Stomach (tissue), 9 donors: ENCODE measurements around the gene GAD1. TPM values are rescaled to one million over a fixed set of nuclear protein-coding genes. Genes with fewer than 3 reads are reported as not detected.

Source experiments
- DNase-seq, 2 donors: peaks; one replicate each; pipeline versions ENCODE4 v3.0.0 to v3.0.0-alpha.2; 2013 to 2019
- H3K27ac ChIP-seq, 5 donors: fragments of 200-600 bp in 4 of 5; sonication (generic) in 4 of 5; one replicate each; pipeline ENCODE4 v1.5.1; 2013 to 2019; ENCODE audit warnings: mild to moderate bottlenecking in 1 of 5, moderate library complexity in 1 of 5
- H3K27me3 ChIP-seq, 3 donors: fragments of 200-600 bp; sonication (generic); one replicate each; pipeline ENCODE4 v1.5.1; 2017 to 2019; ENCODE audit warnings: mixed run types in 1 of 3
- H3K36me3 ChIP-seq, 4 donors: fragments of 200-600 bp; sonication (generic); 1 replicate in 3 of 4; 2 replicates in 1 of 4; pipeline ENCODE4 v1.5.1; 2016 to 2019
- H3K4me1 ChIP-seq, 4 donors: fragments of 200-600 bp; sonication (generic); one replicate each; pipeline ENCODE4 v1.5.1; 2016 to 2019
- H3K4me3 ChIP-seq, 4 donors: fragments of 200-600 bp; sonication (generic) in 3 of 4; one replicate each; pipeline ENCODE4 v1.5.1; 2016 to 2019; ENCODE audit warnings: mild to moderate bottlenecking in 1 of 4
- H3K9me3 ChIP-seq, 4 donors: fragments of 200-600 bp; sonication (generic); one replicate each; pipeline ENCODE4 v1.5.1; 2016 to 2019
- EP300 ChIP-seq: sonication (generic); formaldehyde crosslinking; IDR thresholded peaks from one replicate; pipeline ENCODE4 v1.6.1; 2017; ENCODE audit warnings: antibody characterized with exemption
- POLR2A ChIP-seq, 4 donors: fragments of 450-650 bp; IDR thresholded peaks; one replicate each; pipeline ENCODE4 v1.6.1; 2016; ENCODE audit warnings: antibody characterized with exemption in 4 of 4, control low read depth in 2 of 4, mild to moderate bottlenecking in 1 of 4, moderate library complexity in 1 of 4
- POLR2AphosphoS5 ChIP-seq, 3 donors: sonication (generic); formaldehyde crosslinking; IDR thresholded peaks; one replicate each; pipeline ENCODE4 v1.6.1; 2016; ENCODE audit warnings: antibody characterized with exemption in 3 of 3
- WGBS, 5 donors: extraction: QIAGEN DNeasy Blood & Tissue Kit in 3 of 5; methylation state at CpG; one replicate each; pipeline versions ENCODE4 v1.1.5 to v1.1.7; 2013 to 2018; 5-methylcytosine and 5-hydroxymethylcytosine counted together
- intact Hi-C: fragments of 100-400 bp; cut with DNase I; formaldehyde crosslinking; loops from one replicate; pipeline ENCODE4 v1.15.1; 2023; ENCODE audit warnings: low total_unique reads
- polyA plus RNA-seq, 3 donors: library from polyadenylated mRNA; stranded (reverse); fragments of 200-250 nt; gene quantifications; one replicate each; pipeline ENCODE4 v1.2.3, GENCODE V29; 2013
- total RNA-seq, 5 donors: library from RNA; depleted of rRNA; stranded (reverse); fragments of >200 nt; gene quantifications; one replicate each; pipeline versions ENCODE4 v1.1.0 to v1.2.3, GENCODE V29; 2014 to 2016
- TF ChIP-seq, protein P1 (sequence below), 7 experiments: fragments of 450-650 bp in 4 of 7; fragments of 200-600 bp in 3 of 7; sonication (generic) in 3 of 7; IDR thresholded peaks; one replicate each; pipeline ENCODE4 v1.5.1; 2016 to 2019; ENCODE audit warnings: antibody characterized with exemption in 7 of 7, control low read depth in 2 of 7, mild to moderate bottlenecking in 1 of 7
- donor health status: healthy with polysubstance abuse.
- donor health status: Bipolar disorder and iron deficiency.
- donor health status: healthy.

GAD1 gene
- total and polyA plus RNA-seq, 8 donors = 0.38 to 2.4 (median 0.81) TPM; not detected in 5

- H3K36me3 ChIP-seq = no peaks in the 10 kb centered on the region
- no peak overlapping the region for H3K27ac ChIP-seq
- peaks cover 0 to 13% (median 0%) of the 10 kb centered on the region in 3 donors for H3K27me3 ChIP-seq
- H3K4me1 ChIP-seq = no peaks in the 10 kb centered on the region
- DNase-seq = no peak
- TF ChIP-seq, protein P1, sequence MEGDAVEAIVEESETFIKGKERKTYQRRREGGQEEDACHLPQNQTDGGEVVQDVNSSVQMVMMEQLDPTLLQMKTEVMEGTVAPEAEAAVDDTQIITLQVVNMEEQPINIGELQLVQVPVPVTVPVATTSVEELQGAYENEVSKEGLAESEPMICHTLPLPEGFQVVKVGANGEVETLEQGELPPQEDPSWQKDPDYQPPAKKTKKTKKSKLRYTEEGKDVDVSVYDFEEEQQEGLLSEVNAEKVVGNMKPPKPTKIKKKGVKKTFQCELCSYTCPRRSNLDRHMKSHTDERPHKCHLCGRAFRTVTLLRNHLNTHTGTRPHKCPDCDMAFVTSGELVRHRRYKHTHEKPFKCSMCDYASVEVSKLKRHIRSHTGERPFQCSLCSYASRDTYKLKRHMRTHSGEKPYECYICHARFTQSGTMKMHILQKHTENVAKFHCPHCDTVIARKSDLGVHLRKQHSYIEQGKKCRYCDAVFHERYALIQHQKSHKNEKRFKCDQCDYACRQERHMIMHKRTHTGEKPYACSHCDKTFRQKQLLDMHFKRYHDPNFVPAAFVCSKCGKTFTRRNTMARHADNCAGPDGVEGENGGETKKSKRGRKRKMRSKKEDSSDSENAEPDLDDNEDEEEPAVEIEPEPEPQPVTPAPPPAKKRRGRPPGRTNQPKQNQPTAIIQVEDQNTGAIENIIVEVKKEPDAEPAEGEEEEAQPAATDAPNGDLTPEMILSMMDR (IDR thresholded peaks at IDR 0.05) = no peak
- no peak for TF ChIP-seq POLR2A (IDR thresholded peaks at IDR 0.05)
- TF ChIP-seq POLR2AphosphoS5 (IDR thresholded peaks at IDR 0.05) = no peak
- no peak for TF ChIP-seq EP300
- no peak overlapping the region for H3K4me3 ChIP-seq
- no peaks in the 10 kb centered on the region for H3K9me3 ChIP-seq
- intact Hi-C loops = no loop called here
These were observed 29.6 kb downstream of the GAD1 start for GRCh38 chr2:170846314-170846713.

GRCh38 chr2:170847716-170848115 is 31.0 kb downstream of the GAD1 start:
- TF ChIP-seq, protein P1 (IDR thresholded peaks at IDR 0.05) = no peak
- TF ChIP-seq EP300 = no peak
- no peak for TF ChIP-seq POLR2A (IDR thresholded peaks at IDR 0.05)
- TF ChIP-seq POLR2AphosphoS5 (IDR thresholded peaks at IDR 0.05) = no peak
- 79 to 86% (median 84%) methylated on average over 4 of the region's 4 CpGs for WGBS, 5 donors
- intact Hi-C loops = no loop called here
- H3K27me3 ChIP-seq = peaks cover 0 to 13% (median 0%) of the 10 kb centered on the region in 3 donors
- no peak overlapping the region for H3K4me3 ChIP-seq
- no peaks in the 10 kb centered on the region for H3K36me3 ChIP-seq
- no peak for DNase-seq
- no peaks in the 10 kb centered on the region for H3K4me1 ChIP-seq
- no peak overlapping the region for H3K27ac ChIP-seq
- H3K9me3 ChIP-seq = no peaks in the 10 kb centered on the region

DNA sequence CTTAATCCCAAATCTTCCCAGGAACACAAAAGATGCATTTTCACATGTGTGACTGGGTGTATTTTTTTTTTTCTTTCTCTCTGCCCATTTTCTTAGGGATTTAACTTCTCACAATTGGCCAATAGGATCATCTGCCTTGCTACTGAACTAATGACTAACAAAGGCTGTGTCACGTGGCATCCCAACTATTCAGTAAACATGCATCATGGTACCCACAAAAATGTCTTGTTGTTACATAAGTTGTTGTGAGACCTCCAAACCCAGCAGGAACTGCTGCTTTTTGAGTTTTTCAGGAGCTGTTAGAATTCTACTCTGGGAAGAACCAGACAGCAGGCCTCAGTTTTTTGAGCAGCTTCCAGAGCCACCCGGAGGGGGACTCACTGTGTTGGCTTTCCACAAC is 31.9 kb downstream of the GAD1 start:
- no peak for DNase-seq
- 85 to 93% (median 89%) methylated on average over 2 of the region's 2 CpGs for WGBS, 5 donors
- TF ChIP-seq POLR2AphosphoS5 (IDR thresholded peaks at IDR 0.05) (no peak), EP300 (no peak), POLR2A (IDR thresholded peaks at IDR 0.05) (no peak)
- TF ChIP-seq, protein P1 (IDR thresholded peaks at IDR 0.05) = no peak
- no peaks in the 10 kb centered on the region for H3K36me3 ChIP-seq
- intact Hi-C loops = no loop called here
- no peaks in the 10 kb centered on the region for H3K4me1 ChIP-seq
- no peak overlapping the region for H3K27ac ChIP-seq
- peaks cover 0 to 13% (median 0%) of the 10 kb centered on the region in 3 donors for H3K27me3 ChIP-seq
- no peak overlapping the region for H3K4me3 ChIP-seq
- no peaks in the 10 kb centered on the region for H3K9me3 ChIP-seq

GRCh38 chr2:170850251-170850650 is 33.6 kb downstream of the GAD1 start:
- H3K9me3 ChIP-seq = no peaks in the 10 kb centered on the region
- H3K27ac ChIP-seq = no peak overlapping the region
- H3K36me3 ChIP-seq = no peaks in the 10 kb centered on the region
- peaks cover 0 to 3% (median 0%) of the 10 kb centered on the region in 3 donors for H3K27me3 ChIP-seq
- H3K4me1 ChIP-seq = no peaks in the 10 kb centered on the region
- no peak overlapping the region for H3K4me3 ChIP-seq
- 89 to 97% (median 96%) methylated on average over 3 of the region's 3 CpGs for WGBS, 5 donors
- intact Hi-C loops = no loop called here
- TF ChIP-seq POLR2A (IDR thresholded peaks at IDR 0.05) = no peak
- TF ChIP-seq, protein P1 (IDR thresholded peaks at IDR 0.05) = no peak
- no peak for TF ChIP-seq EP300
- no peak for TF ChIP-seq POLR2AphosphoS5 (IDR thresholded peaks at IDR 0.05)
- DNase-seq = no peak
